ENCODE data around the gene PEX14.

Gene PEX14

GRCh38 chr1:10549904-10550664 is 75.3 kb downstream of the PEX14 start:
- no peak for DNase-seq

GRCh38 chr1:10553118-10553517 is 78.4 kb downstream of the PEX14 start:
- no peak for DNase-seq

DNA sequence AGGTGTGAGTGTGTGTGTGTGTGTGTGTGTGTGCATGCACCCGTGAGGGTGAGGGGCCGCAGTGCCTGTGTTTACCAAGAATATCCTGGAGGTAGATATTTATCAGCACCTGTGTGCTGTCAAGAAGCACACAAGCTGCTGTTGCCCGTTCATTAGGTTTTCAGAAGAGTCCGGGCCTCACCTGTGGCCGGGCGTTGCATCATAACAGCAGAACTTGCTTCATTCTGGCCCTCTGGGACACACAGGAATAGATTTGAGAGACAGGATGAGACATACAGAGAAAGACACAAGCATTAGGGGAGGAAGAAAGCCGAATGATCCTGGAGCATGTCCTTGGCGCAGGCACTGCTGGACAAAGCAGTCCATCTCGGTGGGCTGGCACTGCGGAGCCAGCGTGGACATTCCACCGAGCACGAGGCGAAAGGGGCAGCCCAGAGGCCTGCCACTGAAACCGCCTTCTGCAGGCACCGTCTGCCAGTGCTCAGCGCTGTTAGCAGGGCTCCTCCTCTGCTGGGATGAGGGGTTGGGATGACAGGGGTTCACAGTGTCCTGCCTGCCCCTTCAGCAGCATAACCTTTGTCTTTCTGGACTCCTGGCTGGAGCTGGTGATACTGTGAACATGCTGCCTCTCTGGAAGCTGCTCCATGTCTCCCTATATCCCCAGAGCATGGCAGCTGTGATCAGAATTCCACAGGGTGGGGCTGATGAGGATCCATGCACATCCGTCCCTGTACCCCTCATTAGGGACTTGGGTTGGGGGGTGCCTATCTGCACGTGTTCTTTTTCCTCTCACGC is 81.1 kb downstream of the PEX14 start:
- no peak for DNase-seq

DNA sequence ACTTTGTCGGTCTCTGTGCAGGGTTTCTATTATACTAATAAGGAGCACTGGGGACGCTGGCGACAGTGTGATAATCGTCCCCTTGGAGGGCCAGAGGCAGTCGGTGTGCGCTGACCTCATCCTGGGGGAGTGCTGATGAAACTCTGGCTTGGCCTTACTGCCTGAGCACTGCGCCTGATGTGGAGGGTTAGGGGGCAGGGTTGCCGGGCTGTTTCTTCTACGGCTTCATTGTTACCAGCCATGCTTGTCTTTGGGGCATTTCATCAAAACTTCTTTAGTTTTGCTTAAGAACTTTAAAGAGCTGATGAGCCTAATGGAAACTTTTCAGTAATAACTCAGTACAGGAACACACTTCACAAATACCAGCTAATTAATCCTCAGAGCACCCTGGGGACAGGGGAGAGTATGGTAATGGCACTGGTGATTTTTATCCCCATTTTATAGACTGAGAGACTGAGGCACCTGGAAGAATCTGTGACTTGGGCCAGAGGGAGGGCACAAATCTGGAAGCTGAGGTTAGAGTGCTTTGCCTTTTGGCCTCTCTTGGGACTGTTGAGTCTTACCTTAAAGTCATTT is 81.8 kb downstream of the PEX14 start:
- DNase-seq: no peak

GRCh38 chr1:10557714-10558113 is 83.0 kb downstream of the PEX14 start:
- no peak for DNase-seq

DNA sequence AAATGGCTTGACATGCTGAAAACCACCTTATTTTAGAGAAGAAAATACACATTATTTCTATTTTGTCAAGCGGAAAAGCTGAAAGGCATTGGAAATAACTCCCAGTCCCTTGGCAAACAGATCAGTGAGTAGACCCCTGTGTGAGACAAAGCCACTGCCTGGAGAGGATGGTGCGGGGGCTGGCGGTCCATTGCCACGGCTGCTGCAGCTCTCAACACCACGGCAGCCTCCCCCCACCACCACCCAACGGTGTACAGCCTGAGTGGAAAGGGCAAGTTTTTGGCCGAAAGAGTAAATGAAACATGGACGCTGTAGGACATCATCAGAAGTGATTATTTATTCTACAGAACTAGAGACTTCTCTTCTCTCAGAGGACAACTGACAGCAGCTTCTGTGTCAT is 84.6 kb downstream of the PEX14 start:
- DNase-seq: no peak

GRCh38 chr1:10561497-10561896 is 86.7 kb downstream of the PEX14 start:
- no peak for DNase-seq

DNA sequence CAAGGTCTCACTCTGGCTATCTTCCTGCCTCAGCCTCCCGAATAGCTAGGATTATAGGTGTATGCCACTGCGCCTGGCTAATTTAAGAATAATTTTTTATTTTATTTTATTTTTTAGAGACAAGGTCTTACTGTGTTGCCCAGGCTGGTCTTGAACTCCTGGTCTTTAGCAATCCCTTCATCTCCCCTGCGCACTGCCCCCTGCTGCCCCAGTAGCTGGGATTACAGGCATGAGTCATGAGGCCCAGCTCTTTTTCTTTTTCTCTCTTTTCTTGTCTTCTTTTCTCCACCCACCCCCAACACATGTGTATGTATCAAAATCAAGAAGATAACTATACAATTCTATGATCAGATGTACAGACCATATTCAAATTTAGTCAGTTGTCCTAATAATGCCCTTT is 87.2 kb downstream of the PEX14 start:
- DNase-seq: peak in 1 of 5 experiments; percentile 9

DNA sequence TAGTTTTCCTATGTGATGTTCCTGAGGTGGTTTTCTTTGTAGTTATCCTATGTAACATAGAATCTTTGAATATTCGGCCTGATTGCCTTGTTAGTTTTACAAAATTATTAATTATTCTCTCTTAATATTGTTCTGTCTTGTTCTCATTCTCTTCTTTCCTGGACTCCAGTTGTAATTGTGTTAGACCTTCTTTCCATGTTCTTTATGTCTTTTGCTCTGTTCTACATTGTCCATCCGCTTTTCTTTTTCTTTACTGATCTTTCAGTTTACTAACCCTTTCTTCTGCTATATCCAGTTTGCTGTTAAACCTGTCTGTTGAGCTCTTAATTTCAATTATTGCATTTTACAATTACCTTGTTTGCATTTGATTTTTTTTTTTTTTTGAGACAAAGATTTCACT is 89.3 kb downstream of the PEX14 start:
- DNase-seq: no peak

GRCh38 chr1:10569531-10569930 is 94.8 kb downstream of the PEX14 start:
- DNase-seq: no peak

DNA sequence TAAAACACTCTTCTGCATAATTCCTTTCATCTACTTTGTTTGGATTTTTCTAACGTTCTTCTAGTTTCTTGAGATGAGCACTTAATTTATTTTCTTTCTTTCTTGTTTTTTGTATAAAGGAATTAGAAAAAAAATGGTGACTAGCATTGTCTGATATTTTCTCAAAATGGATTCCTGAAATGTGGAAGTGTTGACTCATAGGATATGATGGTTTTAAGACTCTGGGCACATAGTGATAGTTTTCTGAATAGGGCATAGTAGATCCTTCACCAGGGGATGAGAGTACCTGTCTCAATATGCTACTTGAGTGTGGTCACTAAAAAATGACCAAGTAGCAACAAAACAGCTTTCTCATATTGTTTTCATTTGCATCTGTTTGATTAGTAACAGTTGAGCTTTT is 100.9 kb downstream of the PEX14 start:
- no peak for DNase-seq

- DNase-seq: no peak
These were observed 103.3 kb downstream of the PEX14 start for GRCh38 chr1:10578070-10578469.

GRCh38 chr1:10583641-10584040 is 108.9 kb downstream of the PEX14 start:
- DNase-seq: no peak

DNA sequence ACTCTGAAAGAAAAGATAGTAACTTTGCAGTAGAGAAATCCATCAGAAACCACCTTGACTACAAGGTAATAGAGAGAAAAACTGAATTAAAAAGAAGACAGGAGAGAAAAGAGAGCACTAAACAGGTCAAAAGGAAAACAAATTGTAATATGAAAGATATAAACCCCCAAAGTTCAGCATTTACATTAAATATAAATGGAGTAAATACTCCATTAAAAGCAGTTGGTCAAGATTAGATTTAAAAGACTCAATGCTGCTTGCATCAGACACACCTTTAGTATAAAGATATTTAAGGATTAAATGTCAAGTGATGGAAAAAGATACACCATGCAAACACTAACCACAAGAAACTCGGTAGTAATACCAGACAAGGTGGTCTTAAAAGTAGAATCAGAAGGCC is 110.5 kb downstream of the PEX14 start:
- DNase-seq: no peak

GRCh38 chr1:10586125-10586524 is 111.4 kb downstream of the PEX14 start:
- DNase-seq: no peak

DNA sequence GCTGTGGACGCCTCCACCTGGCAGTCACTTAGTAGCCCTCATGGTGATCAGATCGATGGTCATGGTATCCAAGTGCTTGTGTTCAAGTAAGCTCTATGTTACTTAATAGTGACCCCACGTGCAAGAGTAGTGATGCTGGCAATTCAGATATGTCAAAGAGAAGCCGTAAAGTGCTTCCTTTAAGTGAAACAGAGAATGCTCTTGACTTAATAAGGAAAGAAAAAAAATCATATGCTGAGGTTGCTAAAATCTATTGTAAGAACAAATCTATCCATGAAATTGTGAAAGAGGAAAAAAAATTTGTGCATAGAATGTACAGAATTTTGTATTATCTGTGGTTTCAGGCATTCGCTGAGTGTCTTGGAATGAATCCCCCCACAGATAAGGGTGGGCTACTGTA is 113.9 kb downstream of the PEX14 start:
- DNase-seq: no peak

GRCh38 chr1:10589074-10589473 is 114.3 kb downstream of the PEX14 start:
- no peak for DNase-seq

DNA sequence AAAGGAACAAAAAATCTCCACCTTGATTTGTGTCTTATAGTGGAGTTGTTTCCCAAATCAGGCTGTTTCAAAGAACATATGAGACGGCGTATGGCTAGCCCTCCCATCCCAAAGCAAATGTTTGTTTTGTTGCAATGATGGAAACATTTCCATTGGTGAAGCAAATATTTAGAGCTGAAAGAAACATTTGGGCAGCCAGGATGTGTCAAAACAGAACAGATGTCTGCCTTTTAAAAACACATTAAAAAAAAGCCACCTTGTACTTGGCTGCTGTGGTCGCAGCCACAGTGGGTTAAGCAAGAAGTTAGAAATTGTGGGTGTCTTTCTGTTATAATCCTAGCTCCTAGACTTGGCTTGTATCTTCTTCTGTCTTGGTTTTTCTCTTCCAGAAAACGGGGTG is 116.3 kb downstream of the PEX14 start:
- peak in 1 of 5 experiments; percentile 53 for DNase-seq

GRCh38 chr1:10592373-10592772 is 117.6 kb downstream of the PEX14 start:
- no peak for DNase-seq

- no peak for DNase-seq
These were observed 119.0 kb downstream of the PEX14 start for GRCh38 chr1:10593750-10594149.

DNA sequence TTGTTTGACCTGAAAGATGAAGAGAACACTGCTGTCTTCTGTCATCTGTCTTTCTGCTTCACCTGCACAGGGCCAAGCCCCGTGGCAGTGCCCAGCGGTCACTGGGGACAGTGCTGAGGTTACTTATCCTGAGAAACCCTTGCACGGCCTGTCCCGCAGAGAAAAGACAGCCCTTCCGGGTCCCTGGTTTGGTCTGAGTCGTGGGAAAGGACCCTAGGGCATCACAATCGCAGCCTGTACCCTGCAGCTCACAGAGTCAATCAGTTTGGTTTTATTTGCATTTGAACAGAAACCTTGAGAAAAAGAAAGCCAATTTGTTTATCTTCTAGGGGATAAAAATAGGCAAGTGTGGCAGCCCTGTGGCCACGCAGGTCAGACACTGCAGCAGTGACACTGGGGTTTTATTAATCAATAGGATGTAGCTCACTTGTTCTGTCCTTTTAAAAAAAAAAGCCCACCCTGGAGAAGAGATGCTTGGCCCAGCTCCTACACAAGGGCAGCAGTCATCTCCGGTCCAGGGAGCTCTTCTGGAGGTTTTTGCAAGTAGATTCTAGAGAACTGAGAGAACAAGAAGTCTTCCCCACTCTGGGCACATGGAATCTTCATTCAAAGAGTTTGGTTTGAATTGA is 120.0 kb downstream of the PEX14 start:
- DNase-seq: no peak

DNA sequence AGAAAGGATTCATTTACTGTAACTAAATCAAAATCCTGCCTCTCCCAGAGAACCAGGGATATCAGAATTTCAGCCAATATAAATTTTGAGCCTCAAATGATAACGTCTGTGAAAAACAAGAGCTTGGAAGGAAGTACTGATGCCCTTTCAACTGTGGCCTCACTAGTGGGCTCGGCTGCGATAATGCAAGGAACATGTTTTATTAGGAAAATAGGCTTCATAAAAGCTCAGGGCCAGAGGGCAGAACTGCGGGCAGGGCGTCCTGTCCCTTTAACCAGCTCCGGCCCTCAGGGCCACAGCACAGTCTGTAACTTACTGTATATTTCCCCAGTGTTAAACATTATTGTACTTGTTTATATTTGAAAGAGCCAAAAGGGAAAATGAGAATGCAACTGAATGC is 122.0 kb downstream of the PEX14 start:
- no peak for DNase-seq

Measured in T-helper 2 cell (primary cell).